ENCODE data around the gene BTAF1. TPM values are rescaled to one million over a fixed set of nuclear protein-coding genes. Genes with fewer than 3 reads are reported as not detected.

The BTAF1 gene
- total RNA-seq, 3 donors from 2014 or later: 25.7 to 34.4 (median 27.0) TPM

DNA sequence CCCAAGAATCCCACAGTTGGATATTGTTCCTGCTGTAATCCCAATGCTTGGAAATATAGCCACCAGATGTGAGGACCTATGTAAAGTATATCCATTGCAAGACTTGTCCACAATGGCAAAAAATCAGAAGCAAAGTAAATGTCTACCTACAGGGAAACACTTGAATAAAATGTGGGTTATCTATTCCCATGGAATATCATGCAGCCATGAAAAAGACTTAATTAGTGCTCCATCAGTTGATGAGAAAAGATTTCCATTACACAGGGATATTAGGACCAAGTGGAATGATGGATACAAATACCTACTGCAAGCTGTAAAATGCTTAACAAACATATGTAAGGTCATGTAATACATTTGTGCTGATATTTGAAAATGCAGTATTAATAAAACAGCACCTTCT, 131.2 kb downstream of the BTAF1 start:
- intact Hi-C loops (cut with DNase I, micrococcal nuclease): no loop called here
- DNase-seq (no peak), ATAC-seq (no peak)
- H3K9me3 ChIP-seq: no peaks in the 10 kb centered on the region
- no peaks in the 10 kb centered on the region for H3K4me1 ChIP-seq (ENCODE audit: low read depth)
- TF ChIP-seq, protein P1, sequence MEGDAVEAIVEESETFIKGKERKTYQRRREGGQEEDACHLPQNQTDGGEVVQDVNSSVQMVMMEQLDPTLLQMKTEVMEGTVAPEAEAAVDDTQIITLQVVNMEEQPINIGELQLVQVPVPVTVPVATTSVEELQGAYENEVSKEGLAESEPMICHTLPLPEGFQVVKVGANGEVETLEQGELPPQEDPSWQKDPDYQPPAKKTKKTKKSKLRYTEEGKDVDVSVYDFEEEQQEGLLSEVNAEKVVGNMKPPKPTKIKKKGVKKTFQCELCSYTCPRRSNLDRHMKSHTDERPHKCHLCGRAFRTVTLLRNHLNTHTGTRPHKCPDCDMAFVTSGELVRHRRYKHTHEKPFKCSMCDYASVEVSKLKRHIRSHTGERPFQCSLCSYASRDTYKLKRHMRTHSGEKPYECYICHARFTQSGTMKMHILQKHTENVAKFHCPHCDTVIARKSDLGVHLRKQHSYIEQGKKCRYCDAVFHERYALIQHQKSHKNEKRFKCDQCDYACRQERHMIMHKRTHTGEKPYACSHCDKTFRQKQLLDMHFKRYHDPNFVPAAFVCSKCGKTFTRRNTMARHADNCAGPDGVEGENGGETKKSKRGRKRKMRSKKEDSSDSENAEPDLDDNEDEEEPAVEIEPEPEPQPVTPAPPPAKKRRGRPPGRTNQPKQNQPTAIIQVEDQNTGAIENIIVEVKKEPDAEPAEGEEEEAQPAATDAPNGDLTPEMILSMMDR (IDR thresholded peaks at IDR 0.05): no peak
- no peaks in the 10 kb centered on the region for H3K36me3 ChIP-seq (ENCODE audit: low read depth)
- no peak overlapping the region for H3K4me3 ChIP-seq

DNA sequence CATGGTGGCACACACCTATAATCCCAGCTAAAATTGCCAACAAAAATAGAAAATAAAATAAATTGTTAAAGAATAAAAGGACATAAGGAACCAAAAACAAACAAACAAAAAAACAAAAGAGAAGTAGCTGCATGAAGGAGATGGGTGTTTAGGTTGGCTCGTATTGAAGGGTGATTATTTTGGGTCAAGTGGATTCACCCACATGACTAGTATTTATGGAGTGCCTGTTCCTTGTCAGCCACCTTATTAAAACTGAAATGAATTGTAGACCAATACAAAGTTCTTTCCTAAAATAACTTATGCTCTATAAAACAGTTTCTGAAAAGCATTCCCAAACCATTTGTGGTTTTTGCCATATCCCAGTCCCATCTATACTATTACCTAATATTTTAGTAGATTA, 138.7 kb downstream of the BTAF1 start:
- intact Hi-C loops (cut with DNase I, micrococcal nuclease): no loop called here
- Histone ChIP-seq H3K4me1 (ENCODE audit: low read depth) (no peaks in the 10 kb centered on the region), H3K9me3 (no peaks in the 10 kb centered on the region), H3K36me3 (ENCODE audit: low read depth) (no peaks in the 10 kb centered on the region), H3K4me3 (no peak overlapping the region)
- DNase-seq (no peak), ATAC-seq (no peak)
- TF ChIP-seq, protein P1 (IDR thresholded peaks at IDR 0.05): no peak

DNA sequence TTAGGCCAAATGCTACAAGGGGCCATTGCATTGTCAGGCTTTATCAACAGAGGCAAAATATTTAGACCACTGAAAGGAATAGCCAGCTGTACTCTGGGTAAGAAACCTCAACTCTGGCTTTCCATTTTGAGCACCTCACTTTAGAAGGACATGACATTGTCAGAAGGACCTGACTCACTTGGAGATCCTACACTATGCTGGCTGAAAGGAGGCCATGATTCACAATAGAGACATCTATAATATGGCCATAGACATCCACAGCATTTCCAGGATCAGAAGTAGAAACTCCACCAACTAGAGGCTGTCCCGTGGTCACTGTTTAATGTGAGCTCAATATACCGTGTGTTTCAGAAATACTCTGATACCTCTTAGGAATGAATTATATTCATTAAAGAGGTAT, 140.9 kb downstream of the BTAF1 start:
- intact Hi-C loops (cut with DNase I, micrococcal nuclease): no loop called here
- H3K4me1 ChIP-seq (ENCODE audit: low read depth): no peaks in the 10 kb centered on the region
- H3K9me3 ChIP-seq: no peaks in the 10 kb centered on the region
- ATAC-seq (no peak), DNase-seq (no peak)
- TF ChIP-seq, protein P1 (IDR thresholded peaks at IDR 0.05): no peak
- no peaks in the 10 kb centered on the region for H3K36me3 ChIP-seq (ENCODE audit: low read depth)
- H3K4me3 ChIP-seq: no peak overlapping the region

DNA sequence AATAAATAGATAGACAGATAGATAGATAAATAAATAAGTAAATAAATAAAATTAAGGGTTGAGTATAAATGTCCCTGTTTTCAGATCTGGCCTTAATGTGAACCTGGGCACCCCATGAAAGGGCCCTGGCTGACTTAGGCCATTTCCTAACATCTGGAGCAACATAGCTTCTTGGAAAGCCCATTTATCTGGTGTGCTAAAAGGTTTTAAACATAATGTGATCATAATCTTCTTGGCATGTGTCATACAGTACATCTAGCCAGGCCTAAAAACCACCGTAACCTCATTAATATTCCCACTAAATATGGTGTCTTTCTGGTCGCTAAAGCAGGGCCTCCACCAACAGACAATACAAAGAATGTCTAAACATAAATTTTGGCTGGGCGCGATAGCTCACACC, 142.8 kb downstream of the BTAF1 start:
- H3K4me1 ChIP-seq (ENCODE audit: low read depth): no peaks in the 10 kb centered on the region
- no peaks in the 10 kb centered on the region for H3K9me3 ChIP-seq
- DNase-seq: no peak
- TF ChIP-seq, protein P1 (IDR thresholded peaks at IDR 0.05): no peak
- H3K36me3 ChIP-seq (ENCODE audit: low read depth): no peaks in the 10 kb centered on the region
- intact Hi-C loops (cut with DNase I, micrococcal nuclease): no loop called here
- no peak overlapping the region for H3K4me3 ChIP-seq
- ATAC-seq: no peak

DNA sequence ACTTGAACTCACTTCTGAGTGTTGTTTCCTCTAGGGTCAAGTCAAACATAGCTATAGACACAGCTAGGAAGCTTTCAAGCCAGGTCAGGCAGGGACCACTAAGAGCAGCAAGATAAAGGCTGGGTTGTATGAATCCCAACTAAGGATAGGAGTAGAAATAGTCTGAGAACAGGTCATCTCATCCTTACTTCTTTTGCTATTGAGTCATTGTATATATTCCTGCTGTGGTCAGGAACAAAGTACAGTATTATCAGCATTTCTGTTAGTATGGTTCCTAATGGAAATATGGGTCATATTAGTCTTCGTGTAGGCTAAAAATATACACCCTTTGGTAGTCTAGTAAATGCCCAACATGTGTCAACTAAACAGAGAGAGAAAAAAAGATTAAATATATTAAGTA, 145.3 kb downstream of the BTAF1 start:
- H3K36me3 ChIP-seq (ENCODE audit: low read depth): no peaks in the 10 kb centered on the region
- TF ChIP-seq, protein P1 (IDR thresholded peaks at IDR 0.05): no peak
- no peak overlapping the region for H3K4me3 ChIP-seq
- DNase-seq (no peak), ATAC-seq (no peak)
- H3K9me3 ChIP-seq: no peaks in the 10 kb centered on the region
- no peaks in the 10 kb centered on the region for H3K4me1 ChIP-seq (ENCODE audit: low read depth)
- intact Hi-C loops (cut with DNase I, micrococcal nuclease): no loop called here
